GM18909 (cell line): ENCODE measurements around the gene NCAN.

Source experiments
- ATAC-seq: cut with Tn5 transposase; IDR thresholded peaks from one replicate; pipeline ENCODE4 v1.9.1; 2021; ENCODE audit warnings: mild to moderate bottlenecking; ENCODE audit not compliant: unreplicated experiment, poor library complexity

The NCAN gene

GRCh38 chr19:19279062-19279612 is 67.4 kb downstream of the NCAN start:
- ATAC-seq, result no peak

DNA sequence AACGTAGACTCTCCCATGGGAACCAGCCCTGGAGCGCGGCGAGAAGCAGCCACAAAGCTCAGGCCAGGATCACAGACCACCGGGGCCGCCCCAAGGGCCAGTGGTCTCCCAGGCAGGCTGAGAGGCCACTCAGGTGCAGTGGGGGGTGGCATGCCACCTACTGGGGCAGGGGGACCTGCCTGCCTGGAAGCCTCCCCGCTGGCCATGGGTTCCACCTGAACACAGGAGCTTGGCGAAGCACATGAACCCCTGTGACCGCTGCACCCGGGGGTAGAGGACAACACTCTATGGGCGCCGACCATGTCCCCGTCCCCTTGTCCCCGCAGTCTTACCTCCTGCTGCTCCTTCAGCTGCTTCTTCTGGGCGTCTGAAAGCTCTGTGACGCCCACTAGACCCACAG is 68.1 kb downstream of the NCAN start:
- no peak for ATAC-seq

DNA sequence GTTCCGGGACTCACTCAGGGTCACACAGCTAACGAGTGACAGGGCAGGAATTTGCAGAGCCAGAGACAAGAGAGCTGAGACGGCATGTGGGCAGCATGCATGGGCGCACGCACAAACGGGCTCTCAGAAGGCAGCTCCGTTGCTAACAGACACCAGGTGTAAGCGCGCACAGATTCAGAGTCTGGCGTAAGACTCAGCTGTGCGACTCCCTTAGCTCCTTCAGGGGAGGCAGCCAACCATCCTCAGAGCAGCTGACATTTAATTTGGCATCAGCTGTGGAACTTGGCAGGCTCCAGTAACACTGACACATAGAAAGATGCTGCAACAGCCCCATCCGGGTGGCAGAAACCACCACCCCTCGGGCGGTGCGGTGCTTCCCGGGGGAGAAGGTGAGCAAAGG is 68.8 kb downstream of the NCAN start:
- ATAC-seq, result no peak

DNA sequence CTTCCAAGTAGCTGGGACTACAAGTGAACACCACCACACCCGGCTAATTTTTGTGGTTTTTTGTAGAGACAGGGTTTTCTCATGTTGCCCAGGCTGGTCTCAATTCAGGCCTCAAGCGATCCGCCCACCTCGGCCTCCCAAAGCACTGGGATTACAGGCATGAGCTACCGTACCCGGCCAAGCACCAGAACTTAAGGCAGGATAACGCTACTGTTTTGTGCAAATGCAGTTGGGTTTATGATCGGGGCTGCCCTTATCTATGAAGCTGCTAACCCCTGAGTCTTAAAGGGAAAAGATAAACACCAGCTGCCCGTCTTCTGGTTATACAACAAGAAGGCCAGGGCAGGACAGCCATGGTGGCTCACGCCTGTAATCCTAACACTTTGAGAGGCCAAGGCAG is 73.9 kb downstream of the NCAN start:
- ATAC-seq, result no peak

GRCh38 chr19:19292607-19293006 is 80.8 kb downstream of the NCAN start:
- no peak for ATAC-seq

DNA sequence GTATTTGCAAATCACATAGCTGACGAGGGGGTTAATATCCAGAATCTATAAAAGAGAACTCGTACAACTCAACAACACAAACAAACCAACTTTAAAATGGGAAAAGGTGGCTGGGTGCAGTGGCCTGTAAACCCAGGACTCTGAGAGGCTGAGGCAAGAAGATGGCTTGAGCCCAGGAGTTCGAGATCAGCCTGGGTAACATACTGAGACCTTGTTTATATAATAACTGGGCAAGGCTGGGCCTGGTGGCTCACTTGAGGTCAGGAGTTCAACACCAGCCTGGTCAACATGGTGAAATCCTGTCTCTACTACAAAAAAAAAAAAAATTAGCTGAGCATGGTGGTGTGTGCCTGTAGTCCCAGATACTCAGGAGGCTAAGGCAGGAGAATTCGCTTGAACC is 83.2 kb downstream of the NCAN start:
- ATAC-seq, result no peak

GRCh38 chr19:19296953-19297689 is 85.4 kb downstream of the NCAN start:
- ATAC-seq, result no peak

GRCh38 chr19:19297759-19298158 is 86.0 kb downstream of the NCAN start:
- no peak for ATAC-seq

DNA sequence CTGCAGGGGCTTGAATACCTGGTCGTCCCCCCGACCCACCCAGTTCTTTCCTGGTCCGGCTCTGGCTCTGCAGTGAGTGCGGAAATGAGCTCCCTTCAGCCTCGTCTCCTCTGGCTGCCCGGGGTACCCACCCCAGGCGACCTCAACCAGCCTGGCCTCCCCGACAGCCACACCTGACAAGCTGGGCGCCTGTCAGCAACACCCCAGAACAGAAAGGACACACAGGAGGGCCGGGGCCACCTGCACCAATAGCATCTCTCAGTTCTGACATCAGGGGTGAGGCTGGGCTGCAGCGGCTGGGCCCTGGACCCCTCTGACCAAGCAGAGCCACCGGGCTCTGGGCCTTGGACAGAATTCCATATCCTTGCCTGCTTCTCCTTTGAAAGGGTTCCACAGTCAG is 88.9 kb downstream of the NCAN start:
- ATAC-seq, result no peak
